GM18526 (cell line): ENCODE measurements around the gene LIPC.

Source experiments
- POLR2A ChIP-seq: IDR thresholded peaks from 3 replicates; pipeline ENCODE4 v1.6.1; 2011; ENCODE audit not compliant: insufficient read length; ENCODE audit errors: extremely low read depth

LIPC gene

DNA sequence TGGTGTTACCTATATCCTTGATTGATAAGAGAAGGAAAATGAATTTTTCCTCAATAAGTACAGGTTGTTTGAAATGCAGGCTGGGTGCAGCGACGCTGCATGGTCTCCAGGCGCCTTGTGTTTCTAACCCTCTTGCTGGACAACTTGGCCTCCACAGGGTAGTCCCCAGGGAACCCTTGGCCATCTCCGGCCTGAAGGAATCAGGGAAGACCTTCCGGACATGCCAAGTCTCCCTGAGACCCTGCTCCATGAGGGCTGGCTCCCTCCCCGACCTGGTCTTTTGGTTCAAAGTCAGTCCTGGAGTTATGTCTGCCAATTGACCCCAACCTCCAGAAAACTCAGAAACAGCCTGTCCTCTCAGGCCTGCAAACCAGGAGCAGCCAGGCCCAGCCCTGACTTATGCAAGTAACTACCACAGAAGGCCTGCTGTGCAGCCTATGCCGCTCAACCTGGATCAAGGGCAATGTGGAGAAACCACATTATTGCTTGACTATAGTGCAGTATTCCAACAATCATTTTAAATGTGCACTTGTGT lies 98.3 kb downstream of the LIPC start:
- no peak for TF ChIP-seq POLR2A

DNA sequence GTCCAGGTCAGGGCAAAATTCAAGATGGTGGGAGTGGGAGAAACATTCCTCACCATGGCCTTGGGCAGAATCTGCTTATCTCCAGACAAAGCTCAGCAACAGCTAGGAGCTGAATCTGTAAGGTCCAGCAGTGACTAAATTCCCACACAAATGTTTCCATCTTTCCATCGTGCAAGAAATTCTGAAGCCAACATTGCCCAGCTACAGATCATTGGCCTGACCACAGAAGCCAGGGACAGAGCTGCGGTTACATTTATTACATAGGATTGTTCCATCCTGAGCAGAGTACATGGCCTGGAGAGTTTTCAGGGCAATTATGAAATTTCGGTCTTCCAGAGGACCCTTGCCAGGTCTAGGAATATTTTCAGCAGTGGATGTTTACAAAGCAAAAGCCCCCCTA lies 100.3 kb downstream of the LIPC start:
- no peak for TF ChIP-seq POLR2A

DNA sequence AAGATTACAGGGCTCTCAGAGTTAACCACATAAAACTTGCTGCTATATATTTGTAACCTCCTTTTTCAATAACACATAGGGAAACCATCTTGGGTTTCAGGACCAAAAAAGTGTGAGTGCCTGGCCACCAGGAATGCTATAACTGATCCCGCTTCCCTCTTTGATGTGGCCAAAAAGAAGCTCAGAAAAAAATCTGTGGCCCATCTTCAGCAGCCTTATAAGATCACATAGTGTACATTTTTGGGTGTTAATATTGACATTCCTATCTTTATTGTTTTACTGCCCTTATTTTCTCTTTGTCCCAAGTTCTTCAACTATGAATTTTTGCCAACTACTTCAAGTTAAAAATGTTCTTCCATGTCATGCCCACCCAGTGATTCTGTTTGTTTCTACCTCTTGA lies 102.8 kb downstream of the LIPC start:
- no peak for TF ChIP-seq POLR2A

DNA sequence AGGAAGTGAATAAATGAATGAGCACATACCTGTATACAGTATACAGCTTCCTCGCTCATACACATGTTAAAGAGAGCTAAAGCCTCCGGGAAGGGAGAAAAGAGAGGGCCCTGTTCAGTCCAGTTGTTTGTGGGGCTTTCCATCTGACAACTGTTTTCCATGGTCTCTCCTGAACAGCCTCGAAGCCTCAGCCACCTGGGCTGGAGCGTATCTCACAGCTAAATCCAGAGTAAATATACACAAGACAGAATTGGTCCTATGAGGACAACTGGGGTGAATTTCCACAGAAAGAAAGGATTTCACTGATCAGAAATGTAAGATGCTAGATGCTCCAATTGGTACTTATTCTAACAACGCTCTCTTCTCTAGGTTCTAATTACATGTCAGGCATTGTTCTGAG lies 103.5 kb downstream of the LIPC start:
- no peak for TF ChIP-seq POLR2A

DNA sequence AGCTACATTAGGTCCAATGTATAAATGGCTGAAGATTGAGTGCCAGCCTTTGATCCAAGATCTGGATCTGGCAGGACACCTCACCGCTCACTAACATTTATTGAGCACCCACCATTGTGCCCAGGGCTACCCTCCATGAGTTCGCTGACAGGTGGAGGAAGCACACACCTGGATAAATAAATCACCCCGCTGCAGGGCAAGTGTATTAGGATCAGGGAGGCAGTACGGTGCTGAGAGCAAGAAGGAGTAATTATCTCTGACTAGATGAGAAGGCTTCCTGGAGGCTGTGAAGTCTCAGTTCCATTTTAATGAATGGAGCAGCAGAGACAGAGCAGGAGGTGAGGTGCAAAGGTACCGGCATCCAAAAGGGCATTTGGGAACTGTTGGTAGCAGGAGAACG lies 104.1 kb downstream of the LIPC start:
- TF ChIP-seq POLR2A = no peak

DNA sequence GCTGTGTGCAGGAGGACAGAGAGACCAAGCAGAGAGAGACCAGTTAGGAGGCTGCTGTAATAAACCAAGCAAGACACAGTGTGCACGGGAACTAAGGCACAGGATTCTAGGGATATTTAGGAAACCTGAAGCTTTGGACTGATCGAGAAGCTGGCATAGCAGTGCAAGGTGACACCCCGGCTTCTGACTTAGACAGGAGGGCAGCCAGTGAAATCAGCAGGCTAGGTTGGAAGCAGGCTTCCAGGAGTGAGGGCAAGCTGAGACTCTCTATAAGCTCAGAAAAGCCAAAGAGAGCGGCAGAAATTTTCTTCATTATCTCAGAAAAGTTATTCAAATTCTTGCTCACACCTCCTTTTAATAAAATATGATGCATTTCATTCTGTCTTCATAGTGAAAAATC lies 104.6 kb downstream of the LIPC start:
- no peak for TF ChIP-seq POLR2A

DNA sequence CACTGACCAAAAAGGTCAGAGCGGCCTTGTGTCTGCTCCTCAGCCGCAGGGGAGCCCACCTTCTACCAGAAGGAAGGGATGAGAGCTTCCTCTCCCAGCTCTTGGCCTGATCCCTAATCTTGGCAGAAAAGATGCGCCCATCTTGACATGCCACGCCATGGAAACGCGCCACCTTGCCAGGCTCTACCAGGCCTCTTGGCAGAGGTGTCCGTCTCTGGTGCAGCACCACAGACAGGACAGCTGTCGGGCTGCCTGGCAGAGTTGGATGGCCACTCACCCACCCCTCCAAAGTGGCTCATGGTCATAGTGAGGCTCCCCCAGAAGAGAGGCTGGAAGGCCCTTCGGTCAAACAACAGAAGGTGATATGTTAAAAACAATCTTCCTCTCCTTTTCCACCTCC lies 105.2 kb downstream of the LIPC start:
- TF ChIP-seq POLR2A = no peak

DNA sequence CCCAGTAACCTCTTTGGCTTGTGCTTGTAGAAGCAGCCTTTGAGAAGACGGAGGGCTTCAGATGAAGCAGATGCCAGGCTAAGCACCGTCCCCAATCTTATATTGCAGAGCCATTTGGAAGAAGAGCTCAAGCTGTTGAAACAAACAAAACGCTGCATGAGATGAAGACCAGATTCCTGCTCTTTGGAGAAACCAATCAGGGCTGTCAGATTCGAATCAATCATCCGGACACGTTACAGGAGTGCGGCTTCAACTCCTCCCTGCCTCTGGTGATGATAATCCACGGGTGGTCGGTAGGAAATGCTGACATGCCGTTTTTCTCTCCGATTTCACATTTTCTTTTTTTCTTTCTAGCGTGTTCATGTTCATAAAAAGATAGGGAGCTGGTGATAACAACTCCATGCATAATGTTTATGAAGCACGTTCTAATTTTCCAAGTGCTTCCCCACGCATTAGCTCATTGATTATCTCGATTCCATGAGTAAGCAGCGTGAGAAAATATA lies 106.5 kb downstream of the LIPC start:
- no peak for TF ChIP-seq POLR2A

DNA sequence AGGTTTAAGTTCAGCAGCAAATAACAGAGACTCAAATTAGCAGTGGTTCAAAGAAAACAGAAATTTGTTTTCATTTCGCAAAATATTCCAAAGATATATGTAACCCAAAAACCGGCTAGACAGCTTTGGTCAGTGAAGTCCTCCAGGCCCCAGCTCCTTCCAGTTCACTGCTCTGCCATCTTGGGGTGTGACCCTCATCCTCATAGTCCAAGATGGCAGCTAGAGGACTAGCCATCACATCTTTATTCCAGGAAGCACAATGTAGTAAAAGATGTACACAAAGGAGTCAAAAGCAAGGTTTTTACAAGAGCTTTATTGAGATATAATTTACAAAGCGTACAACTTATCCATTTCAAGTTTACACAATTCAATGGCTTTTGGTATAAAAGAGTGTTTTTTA lies 107.1 kb downstream of the LIPC start:
- TF ChIP-seq POLR2A = no peak

DNA sequence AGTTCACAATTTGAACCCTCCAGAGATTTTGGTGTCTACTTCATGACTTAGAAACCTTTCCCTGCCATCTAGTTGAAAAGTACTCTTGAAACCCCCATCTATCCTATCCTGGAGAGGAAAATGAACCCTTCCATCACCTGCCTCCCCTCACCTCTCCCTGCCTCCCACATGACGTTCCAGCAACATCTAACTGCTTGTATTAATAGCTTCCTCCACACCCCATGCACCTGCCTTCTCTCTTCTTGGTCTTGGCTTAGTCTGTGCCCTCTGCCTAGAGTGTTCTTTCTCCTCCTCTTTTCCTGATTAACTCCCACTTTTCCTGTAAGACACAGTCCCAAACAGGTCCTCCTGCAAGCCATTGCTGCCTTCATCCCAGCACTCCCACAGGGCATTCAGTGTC lies 107.8 kb downstream of the LIPC start:
- no peak for TF ChIP-seq POLR2A

DNA sequence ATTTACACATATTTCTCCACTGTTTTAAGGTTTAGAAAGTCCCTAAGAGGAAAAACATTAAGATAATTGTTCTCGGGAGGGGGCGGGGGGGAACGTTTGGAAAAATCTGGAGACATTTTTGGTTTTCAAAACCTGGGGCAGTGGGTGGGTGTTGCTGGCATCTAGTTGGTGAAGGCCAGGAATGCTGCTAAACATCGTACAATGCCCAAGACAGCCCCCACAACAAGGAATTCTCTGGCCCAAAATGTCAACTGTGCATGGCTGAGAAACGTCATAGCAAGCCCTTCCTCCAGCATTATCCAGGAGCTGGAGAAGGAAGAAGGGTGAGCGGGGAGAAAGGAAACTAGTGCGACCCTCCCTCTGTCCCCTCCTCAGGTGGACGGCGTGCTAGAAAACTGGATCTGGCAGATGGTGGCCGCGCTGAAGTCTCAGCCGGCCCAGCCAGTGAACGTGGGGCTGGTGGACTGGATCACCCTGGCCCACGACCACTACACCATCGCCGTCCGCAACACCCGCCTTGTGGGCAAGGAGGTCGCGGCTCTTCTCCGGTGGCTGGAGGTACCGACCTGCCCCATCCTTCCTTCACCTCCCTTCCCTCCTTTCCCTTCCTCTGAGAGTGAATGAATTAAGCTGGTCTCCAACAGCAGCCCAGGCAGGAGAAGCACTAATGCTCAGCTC lies 109.8 kb downstream of the LIPC start:
- no peak for TF ChIP-seq POLR2A

DNA sequence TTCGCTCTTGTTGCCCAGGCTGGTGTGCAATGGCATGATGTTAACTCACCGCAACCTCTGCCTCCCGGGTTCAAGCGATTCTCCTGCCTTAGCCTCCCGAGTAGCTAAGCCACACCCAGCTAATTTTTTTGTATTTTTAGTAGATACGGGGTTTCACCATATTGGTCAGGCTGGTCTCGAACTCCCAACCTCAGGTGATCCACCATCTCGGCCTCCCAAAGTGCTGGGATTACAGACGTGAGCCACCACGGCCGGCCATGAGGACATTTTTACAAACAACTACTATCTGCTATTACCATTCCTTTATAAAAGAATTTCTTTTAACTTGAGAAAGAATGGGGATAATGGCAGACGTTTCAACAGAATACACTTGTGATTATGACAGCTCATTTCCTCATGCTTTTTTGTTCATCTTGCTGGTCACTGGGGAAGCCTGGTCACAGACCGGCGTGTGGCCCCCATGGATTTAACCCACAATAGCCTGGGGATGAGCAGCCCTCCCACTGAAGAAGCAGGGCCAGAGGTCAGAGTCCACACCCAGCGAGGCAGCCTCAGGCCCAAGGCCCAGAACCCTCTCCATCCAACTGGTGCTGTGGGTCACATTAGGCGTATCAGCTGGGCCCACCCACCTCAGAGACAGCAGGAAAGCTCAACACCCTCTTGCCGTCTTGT lies 112.0 kb downstream of the LIPC start:
- TF ChIP-seq POLR2A = no peak

DNA sequence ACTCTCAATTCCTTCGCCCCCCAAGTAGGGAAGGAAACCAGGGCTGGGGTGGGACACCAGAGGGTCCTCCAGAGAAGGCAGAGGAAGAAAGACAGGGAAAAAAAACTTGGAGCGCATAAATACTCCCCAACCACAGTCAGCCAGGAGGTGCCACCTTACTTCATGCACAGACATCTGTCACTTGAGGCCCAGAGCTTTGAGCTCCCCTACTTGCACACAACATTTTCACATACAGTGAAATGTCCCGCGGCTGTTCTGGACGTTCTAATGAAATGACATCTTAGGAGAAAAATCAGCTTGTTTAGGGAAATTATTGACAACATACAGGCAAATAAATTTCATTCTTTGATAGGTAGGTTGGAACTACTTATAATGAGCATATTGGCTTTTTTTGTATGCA lies 113.0 kb downstream of the LIPC start:
- TF ChIP-seq POLR2A = no peak

DNA sequence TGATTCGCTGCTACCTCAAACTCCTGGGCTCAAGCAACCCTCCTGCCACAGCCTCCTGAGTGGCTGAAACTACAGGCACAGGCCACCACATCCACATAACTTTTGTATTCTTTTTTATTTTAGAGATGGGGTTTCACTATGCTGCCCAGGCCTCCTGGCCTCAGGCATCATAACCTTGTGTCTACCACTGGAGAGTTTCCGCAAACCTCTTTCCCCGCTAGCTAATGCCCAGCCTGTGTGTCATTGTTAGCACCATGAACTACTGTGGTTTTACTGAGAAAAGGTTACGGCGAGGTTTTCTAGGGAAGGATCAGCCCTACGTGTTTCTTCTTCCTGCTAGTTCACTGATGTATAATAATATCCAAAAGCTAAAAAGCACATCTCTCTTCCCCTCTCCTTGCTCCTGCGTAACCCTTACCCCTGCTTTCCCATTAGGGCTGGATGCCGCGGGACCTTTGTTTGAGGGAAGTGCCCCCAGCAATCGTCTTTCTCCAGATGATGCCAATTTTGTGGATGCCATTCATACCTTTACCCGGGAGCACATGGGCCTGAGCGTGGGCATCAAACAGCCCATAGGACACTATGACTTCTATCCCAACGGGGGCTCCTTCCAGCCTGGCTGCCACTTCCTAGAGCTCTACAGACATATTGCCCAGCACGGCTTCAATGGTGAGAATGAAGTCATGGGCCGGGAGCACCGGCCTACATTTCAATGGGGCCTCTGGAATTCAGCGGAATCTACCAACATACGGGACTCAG lies 113.7 kb downstream of the LIPC start:
- no peak for TF ChIP-seq POLR2A

DNA sequence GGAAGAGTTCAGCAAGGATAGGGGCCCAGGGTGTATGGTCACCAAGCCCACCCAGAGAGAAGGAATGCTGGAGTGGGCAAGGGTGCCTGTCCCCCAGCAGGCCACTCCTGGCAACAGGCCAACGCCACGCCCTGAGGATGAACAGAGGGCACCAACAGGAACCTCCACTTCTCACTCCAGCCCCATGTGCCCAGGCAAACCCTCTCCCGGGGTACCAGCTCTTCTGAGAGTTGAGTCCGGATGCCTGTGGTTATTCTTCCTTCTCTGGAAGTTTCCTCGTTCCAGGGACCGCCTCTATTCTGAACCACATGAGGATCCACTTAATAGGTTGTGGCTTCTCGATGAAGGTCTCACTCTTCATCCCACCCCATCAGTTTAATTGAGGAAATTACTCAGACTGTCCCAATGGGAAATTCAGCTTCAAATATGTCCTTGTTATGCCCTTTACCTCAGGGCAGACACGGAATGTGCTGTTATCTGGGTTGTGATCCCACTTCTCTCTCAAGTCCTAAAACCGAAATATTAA lies 114.3 kb downstream of the LIPC start:
- TF ChIP-seq POLR2A = no peak

DNA sequence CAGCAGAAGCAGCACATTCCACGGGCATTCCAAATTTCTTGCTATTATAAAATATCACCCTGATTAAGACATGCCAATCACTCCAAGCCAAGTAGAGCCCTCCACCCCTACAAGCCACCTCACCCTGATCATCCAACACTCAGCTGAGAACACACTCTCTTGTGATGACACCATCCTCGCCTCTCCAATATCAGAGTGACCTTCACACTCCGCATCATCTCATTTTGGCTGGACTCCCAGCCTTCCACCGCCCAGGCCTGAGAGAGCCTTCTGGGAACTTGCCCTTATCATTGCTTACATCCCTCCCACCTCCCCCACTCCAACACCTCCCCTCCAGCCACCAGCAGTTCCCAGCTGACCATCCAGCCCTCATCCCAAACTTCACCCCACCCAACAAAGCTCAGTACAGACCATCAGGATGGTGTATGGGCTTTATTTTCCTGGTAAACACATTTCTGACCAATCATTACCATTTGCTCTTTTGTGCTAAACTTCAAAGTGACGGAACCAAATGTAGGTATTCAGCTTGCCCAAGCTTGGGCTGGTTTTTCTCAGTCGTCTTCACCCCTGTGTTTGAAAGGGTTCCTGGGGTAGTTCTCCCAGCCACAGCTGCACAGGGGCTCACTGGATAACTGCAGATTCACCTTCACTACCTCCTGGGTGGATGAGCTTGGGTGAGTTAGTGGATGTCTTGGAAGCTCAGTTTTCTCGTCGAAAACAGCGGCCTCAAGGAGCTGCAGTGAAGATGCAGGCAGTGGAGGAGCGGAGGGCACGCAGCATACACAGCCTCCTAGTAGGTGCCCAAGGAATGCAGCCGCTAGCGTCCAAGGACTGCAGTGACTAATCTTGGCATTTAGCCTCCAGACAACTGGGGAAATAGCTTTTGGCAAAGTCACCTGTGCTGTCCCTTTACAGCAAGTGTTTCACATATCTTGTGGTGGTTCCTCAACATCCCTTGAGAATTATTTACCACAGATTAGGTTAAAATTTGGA lies 115.1 kb downstream of the LIPC start:
- TF ChIP-seq POLR2A = no peak
